Activated naive CD4-positive, alpha-beta T cell treated with Interleukin-2 at 50 U/mL for 16 hours (primary cell): Measurements from ENCODE around the gene PARP9.
"Not testable (repeated sequence)": the region's sequence is repeated elsewhere in the genome, so short reads cannot be mapped to it uniquely, and the experiment has no call there.

Experiments
- DNase-seq: peaks from one replicate; pipeline ENCODE4 v3.0.0-alpha.2; 2020

Gene PARP9

GRCh38 chr3:122515870-122516269 is 48.2 kb downstream of the PARP9 start:
- DNase-seq = no peak

- no peak for DNase-seq
Observed at GRCh38 chr3:122515020-122515468, 49.1 kb downstream of the PARP9 start.

DNA sequence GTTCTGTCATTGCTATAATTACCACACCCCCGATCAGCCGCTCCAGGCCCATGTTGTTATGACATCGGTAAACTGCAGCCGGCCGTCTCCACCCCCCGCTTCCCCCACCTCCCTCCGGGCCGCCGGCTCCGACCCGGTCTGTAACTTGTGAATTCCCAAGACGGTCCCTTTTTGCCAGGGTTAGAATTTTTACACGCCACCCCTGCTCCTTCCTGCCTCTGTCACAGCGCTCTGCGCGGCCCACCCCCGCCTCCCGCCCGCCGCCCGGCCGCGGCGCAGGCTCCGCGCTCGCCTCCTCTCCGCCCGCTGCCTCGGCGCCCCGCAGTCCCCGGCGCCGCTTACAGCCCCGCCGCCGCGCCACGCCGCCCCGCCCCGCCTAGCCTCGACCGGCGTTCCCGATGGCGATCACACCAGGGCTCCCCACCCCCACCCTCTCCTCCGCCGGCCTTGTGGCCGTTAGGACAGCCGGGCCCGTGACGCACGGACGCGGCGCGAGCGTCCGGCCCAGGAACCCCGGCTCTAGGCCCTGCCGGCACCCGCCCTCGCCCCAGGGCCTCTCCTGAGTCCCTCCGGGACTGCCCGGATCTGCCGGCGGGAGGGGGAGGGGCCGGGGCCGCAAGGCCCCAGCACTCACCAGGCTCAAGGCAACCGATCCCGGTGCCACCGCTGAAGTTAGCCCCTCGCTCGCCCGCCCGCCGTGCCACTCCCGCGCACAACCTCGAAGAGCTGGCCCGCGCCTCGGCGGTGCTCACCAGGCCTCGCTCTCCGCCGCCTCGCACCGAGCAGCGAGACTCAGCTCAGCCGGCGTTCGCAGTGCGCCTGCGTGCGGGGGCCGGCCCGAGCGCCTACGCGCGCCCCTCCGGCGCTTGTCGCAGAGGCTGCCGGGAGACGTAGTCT is 49.7 kb downstream of the PARP9 start, which contains the start of gene KPNA1:
Gene KPNA1 (minus strand): TSS at position 817 of the 897 bp plus-strand sequence. CDS start 18,374 bp downstream, outside the sequence.
- DNase-seq = peak; percentile 89

DNA sequence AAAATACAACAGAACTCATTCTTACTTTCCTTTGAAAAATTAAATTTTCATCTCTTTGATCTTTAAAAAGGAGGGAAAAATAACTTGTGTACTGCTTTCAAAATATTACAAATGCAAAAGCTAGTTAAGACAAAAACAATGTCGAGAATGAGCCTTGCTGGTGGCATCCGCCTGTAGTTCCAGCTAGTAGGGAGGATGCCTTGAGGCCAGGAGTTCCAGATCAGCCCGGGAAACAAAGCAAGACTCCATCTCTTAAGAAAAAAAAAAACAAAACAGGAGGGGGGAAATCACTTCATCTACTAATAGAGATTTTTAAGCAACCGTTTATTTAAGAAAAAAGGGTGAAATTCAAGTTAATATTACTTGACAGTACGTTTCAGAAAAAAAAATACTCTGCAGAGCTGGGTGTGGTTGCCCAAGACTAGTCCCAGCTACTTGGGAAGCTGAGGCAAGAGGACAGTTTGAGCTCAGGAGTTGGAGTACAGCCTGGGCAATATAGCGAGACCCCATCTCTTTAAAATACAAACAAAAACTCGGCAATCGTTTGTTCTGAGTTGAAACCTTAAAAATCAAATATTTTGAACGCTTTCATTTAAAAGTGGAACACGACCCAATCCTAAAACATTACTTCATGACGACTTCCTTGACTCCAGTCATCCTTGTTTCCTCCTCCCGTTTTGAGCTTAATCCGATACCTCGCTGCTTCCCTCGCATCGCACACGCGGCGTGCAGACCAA is 50.5 kb downstream of the PARP9 start:
- no peak for DNase-seq

- no peak for DNase-seq
Observed at GRCh38 chr3:122512284-122512683, 51.8 kb downstream of the PARP9 start.

GRCh38 chr3:122510878-122511535 is 53.1 kb downstream of the PARP9 start:
- DNase-seq = no peak

- not testable (repeated sequence) for DNase-seq
Observed at GRCh38 chr3:122508944-122509343, 55.2 kb downstream of the PARP9 start.

- DNase-seq = no peak
Observed at GRCh38 chr3:122508135-122508914, 55.8 kb downstream of the PARP9 start.

DNA sequence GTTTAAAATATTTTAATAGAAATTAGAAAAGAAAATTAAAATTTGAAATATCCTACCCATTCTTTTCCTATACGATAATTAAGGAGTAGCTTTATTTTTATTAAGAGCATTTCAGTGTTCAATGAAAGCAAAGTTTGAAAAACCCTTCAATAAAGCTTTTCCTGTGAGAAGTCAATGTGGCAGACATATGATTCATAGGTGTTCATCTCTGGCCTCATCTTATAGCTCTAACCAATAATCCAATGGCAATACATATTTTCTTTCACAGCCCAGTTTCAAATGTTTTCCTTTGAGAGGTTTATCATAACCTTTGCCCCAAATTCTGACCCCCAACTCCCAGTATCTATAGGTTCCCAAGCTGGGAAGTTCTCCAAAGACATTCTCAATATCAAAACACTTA is 57.6 kb downstream of the PARP9 start:
- DNase-seq = no peak

- DNase-seq = no peak
Observed at GRCh38 chr3:122505676-122506075, 58.4 kb downstream of the PARP9 start.

- no peak for DNase-seq
Observed at GRCh38 chr3:122502941-122503340, 61.2 kb downstream of the PARP9 start.

GRCh38 chr3:122502139-122502538 is 62.0 kb downstream of the PARP9 start:
- DNase-seq = no peak

- not testable (repeated sequence) for DNase-seq
Observed at GRCh38 chr3:122500964-122501363, 63.1 kb downstream of the PARP9 start.

DNA sequence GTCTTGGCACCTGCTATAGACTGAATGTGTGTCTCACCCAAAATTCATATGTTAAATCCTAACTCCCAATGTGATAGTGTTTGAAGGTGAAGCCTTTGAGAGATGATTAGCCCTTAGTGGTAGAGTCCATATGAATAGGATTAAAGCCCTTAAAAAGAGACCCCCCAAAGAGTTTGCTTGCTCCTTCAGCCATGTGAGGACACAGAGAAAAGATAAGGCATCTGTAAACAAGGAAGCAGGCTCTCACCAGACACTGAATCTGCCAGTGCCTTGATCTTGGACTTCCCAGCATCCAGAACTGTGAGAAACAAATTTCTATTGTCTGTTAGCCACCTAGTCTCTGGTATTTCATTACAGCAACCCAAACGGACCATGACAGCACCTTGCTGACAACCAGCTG is 65.9 kb downstream of the PARP9 start:
- no peak for DNase-seq

DNA sequence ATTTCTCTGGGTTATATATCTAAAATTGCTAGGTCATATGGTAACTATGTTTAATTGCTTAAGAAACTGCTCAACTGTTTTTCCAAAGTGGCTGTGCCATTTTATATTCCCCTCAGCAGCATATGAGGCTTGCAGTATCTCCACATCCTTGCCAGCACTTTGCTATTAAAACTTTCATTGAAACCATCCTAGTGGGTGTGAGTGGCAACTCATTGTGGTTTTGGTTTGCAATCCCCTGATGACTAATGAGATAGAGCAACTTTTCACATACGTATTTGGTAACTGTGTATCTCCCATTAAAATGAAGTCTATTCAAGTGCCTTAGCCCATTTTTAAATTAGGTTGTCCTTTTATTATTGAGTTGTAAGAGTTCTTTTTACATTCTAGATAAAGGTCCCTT is 66.7 kb downstream of the PARP9 start:
- peak; percentile 26 for DNase-seq

GRCh38 chr3:122496508-122496907 is 67.6 kb downstream of the PARP9 start:
- DNase-seq = no peak

- no peak for DNase-seq
Observed at GRCh38 chr3:122493296-122493695, 70.8 kb downstream of the PARP9 start.

GRCh38 chr3:122488262-122488973 is 75.7 kb downstream of the PARP9 start:
- DNase-seq = no peak

- DNase-seq = no peak
Observed at GRCh38 chr3:122484985-122485384, 79.1 kb downstream of the PARP9 start.

DNA sequence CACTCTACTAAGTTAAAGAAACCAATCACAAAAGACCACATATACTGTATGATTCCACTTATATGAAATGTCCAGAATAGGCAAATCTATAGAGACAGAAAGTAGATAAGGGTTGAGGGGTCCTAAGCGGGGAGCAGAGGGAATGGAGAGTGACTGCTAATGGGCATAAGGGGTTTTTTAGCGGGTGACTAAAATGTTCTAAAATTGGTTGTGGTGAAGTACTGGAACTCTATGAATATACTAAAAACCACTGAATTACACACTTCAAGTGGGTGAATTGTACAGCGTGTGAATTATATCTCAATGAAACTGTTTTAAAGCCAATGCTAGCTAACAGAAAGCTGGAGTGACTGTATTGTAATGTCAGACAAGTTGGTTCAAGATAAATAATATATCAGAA is 82.7 kb downstream of the PARP9 start:
- no peak for DNase-seq
